Upper lobe of right lung (tissue), 1 donor: ENCODE data around the gene LRRC34. TPM values are rescaled to one million over a fixed set of nuclear protein-coding genes. Genes with fewer than 3 reads are reported as not detected.

Source experiments
- ATAC-seq: fragments of 200-7000 bp; cut with Tn5 transposase; one replicate; pipeline ENCODE4 v1.9.1; 2020; ENCODE audit warnings: mild to moderate bottlenecking, moderate library complexity
- DNase-seq: peaks from one replicate; pipeline ENCODE4 v3.0.0-alpha.2; 2020
- H3K27ac ChIP-seq: fragments of 200-600 bp; one replicate; pipeline ENCODE4 v1.8.0; 2022
- H3K27me3 ChIP-seq: fragments of 200-600 bp; one replicate; pipeline ENCODE4 v1.8.0; 2022; ENCODE audit warnings: mild to moderate bottlenecking
- H3K36me3 ChIP-seq: fragments of 200-600 bp; one replicate; pipeline ENCODE4 v1.8.0; 2022
- H3K4me1 ChIP-seq: fragments of 200-600 bp; one replicate; pipeline ENCODE4 v1.8.0; 2022
- H3K4me3 ChIP-seq: fragments of 200-600 bp; one replicate; pipeline ENCODE4 v1.8.0; 2022; ENCODE audit warnings: mild to moderate bottlenecking
- H3K9me3 ChIP-seq: fragments of 200-600 bp; one replicate; pipeline ENCODE4 v1.8.0; 2022
- intact Hi-C: fragments of 100-400 bp; cut with DNase I; formaldehyde crosslinking; loops from one replicate; pipeline ENCODE4 v1.11.0; 2022
- total RNA-seq: library from RNA; stranded (reverse); fragmentation: NEBNext Ultra II Directional; extraction: Animal tissue kit (Norgen Biotek cat#: 25700); gene quantifications from one replicate; pipeline ENCODE4 v1.2.1, GENCODE V29; 2021
- TF ChIP-seq, protein P1 (sequence below): fragments of 200-600 bp; IDR thresholded peaks from one replicate; pipeline ENCODE4 v1.8.0; 2022; ENCODE audit warnings: antibody characterized with exemption
- donor health status: DM: no; HTN: yes; CAD: no; lungs with severe emphysema.

LRRC34 gene
- total RNA-seq, 1 donor from 2014 or later, result 0.98 TPM

DNA sequence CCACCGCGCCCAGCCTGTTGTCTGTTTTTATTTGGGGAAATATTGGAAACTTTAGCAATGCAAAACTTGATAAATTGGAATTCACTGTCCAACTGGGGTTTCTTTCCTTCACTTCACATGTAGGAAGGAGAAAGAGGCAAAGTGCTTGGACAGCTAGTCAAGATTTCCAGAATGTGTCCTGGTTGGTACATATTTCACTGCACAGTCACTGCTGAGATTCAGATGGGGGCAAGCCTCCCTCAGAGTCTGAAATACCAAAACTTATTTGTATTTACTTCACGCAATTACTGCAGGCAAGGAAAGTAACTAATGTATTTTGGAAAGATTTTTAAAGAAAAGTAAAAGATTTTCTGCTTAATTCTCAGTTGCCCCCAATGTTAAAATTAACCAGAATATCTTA, 36.0 kb upstream of the LRRC34 start:
- DNase-seq (no peak), ATAC-seq (no peak)
- Histone ChIP-seq H3K27me3 (no peaks in the 10 kb centered on the region), H3K9me3 (no peaks in the 10 kb centered on the region), H3K4me3 (no peak overlapping the region), H3K27ac (no peak overlapping the region), H3K36me3 (no peaks in the 10 kb centered on the region), H3K4me1 (no peaks in the 10 kb centered on the region)
- intact Hi-C loops, result no loop called here
- TF ChIP-seq, protein P1, sequence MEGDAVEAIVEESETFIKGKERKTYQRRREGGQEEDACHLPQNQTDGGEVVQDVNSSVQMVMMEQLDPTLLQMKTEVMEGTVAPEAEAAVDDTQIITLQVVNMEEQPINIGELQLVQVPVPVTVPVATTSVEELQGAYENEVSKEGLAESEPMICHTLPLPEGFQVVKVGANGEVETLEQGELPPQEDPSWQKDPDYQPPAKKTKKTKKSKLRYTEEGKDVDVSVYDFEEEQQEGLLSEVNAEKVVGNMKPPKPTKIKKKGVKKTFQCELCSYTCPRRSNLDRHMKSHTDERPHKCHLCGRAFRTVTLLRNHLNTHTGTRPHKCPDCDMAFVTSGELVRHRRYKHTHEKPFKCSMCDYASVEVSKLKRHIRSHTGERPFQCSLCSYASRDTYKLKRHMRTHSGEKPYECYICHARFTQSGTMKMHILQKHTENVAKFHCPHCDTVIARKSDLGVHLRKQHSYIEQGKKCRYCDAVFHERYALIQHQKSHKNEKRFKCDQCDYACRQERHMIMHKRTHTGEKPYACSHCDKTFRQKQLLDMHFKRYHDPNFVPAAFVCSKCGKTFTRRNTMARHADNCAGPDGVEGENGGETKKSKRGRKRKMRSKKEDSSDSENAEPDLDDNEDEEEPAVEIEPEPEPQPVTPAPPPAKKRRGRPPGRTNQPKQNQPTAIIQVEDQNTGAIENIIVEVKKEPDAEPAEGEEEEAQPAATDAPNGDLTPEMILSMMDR, result no peak

DNA sequence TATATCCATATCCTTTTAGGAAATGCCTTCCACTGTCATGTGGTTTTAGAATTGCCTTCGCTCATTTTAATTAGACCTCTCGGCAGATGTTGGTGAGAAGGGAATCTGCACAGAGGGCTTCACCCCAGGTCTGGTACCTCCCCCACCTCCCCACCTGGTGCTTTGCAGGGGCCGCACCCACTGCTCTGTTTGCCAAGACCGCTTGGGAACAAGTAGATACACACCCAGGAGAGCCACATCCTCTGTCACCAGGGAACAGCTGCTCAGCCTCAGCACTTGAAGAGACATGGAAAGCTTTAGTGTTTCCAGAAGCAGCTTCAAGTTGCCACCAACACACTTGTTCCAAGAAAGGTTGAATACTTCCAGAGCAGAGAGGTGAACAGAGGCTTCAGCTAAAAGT, 35.2 kb upstream of the LRRC34 start:
- Histone ChIP-seq H3K27ac (no peak overlapping the region), H3K4me3 (no peak overlapping the region), H3K27me3 (no peaks in the 10 kb centered on the region), H3K4me1 (no peaks in the 10 kb centered on the region), H3K36me3 (no peaks in the 10 kb centered on the region), H3K9me3 (no peaks in the 10 kb centered on the region)
- DNase-seq (no peak), ATAC-seq (peak; percentile 31)
- TF ChIP-seq, protein P1, result no peak
- intact Hi-C loops, result no loop called here

DNA sequence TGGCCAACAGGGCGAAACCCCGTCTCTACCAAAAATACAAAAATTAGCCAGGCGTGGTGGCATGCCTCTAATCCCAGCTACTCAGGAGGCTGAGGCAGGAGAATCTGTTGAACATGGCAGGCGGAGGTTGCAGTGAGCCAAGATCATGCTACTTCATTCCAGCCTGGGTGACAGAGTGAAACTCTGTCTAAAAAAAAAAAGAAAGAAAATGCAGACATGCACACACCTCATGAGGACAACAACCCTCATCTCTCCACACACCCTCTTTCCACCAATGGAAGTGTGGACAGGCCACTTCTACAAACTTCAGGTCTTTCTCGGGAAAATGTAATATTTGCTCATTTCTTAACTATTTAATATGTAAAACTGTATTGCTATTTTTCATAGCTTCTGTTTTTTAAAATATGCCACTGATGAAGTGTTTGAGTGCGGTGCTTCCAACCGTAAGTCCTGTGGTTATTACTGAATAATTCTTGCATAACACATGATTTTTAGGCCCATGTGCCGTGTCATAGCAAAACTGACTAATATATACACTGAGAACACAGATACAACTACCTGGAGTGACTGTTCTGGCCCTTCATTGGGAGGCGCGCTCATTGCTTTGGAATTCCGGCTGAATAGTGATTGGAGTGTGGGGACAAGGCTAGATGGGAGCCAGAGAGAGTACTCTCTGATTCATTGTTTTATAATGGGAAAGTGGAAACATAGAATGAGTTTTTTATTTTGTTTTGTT, 33.9 kb upstream of the LRRC34 start:
- TF ChIP-seq, protein P1, result no peak
- intact Hi-C loops, result no loop called here
- Histone ChIP-seq H3K27me3 (no peaks in the 10 kb centered on the region), H3K36me3 (no peaks in the 10 kb centered on the region), H3K27ac (no peak overlapping the region), H3K9me3 (no peaks in the 10 kb centered on the region), H3K4me3 (no peak overlapping the region), H3K4me1 (no peaks in the 10 kb centered on the region)
- no peak for DNase-seq
- no peak for ATAC-seq

DNA sequence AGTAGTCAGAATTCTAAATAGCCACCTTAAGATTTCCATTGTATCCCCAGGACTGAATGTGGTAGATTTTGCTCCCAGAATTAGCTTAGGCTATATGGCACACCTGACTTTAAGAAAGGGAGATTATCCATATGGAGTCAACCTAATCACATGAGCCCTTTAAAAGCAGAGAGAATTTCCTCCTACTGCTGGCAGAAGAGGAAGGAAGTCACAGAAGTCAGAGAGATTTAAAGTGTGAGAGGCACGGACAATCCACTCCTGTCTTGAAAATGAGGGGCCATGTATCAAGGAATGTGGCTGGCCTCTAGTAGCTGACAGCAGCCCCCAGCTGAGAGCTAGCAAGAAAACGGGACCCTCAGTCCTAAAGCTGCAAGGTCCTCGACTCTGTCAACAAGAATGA, 30.3 kb upstream of the LRRC34 start:
- no peak overlapping the region for H3K27ac ChIP-seq
- intact Hi-C loops, result no loop called here
- TF ChIP-seq, protein P1, result no peak
- H3K36me3 ChIP-seq, result no peaks in the 10 kb centered on the region
- H3K27me3 ChIP-seq, result no peaks in the 10 kb centered on the region
- H3K4me3 ChIP-seq, result no peak overlapping the region
- H3K9me3 ChIP-seq, result no peaks in the 10 kb centered on the region
- no peaks in the 10 kb centered on the region for H3K4me1 ChIP-seq
- ATAC-seq, result no peak
- DNase-seq, result no peak

DNA sequence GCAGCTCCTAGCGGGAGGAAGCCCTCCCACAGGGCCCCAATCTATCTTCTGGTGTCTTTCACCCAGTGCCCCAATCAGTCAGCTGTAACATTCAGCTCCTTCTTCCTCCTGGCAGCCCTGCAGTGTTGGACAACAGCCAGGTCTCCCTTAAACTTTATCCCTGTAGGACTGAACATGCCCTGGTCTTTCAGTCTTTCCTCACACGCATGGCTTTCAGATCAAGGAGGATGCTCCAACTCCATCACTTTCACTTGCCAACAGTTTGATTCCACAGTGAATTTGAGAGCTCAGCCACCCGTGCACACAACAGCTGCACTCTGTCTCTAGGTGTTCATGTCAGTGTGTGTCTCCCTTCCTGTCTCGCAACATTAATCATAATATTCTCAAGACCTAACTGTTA, 28.5 kb upstream of the LRRC34 start:
- TF ChIP-seq, protein P1, result no peak
- no peaks in the 10 kb centered on the region for H3K4me1 ChIP-seq
- H3K4me3 ChIP-seq, result no peak overlapping the region
- ATAC-seq, result peak; percentile 22
- no peaks in the 10 kb centered on the region for H3K27me3 ChIP-seq
- H3K27ac ChIP-seq, result no peak overlapping the region
- no peak for DNase-seq
- H3K9me3 ChIP-seq, result no peaks in the 10 kb centered on the region
- intact Hi-C loops, result no loop called here
- no peaks in the 10 kb centered on the region for H3K36me3 ChIP-seq
